Parathyroid adenoma (tissue), 2 donors: ENCODE data around the gene TMEM98.
"Not testable (repeated sequence)": the region's sequence is repeated elsewhere in the genome, so short reads cannot be mapped to it uniquely, and the experiment has no call there.

ENCODE experiments used
- H2AFZ ChIP-seq: fragments of 300-600 bp; sonication (generic); one replicate; pipeline ENCODE4 v1.7.0; 2017; ENCODE audit warnings: antibody characterized with exemption, mild to moderate bottlenecking
- H3K27ac ChIP-seq: fragments of 300-600 bp; sonication (generic); one replicate; pipeline ENCODE4 v1.7.0; 2017
- H3K27me3 ChIP-seq: fragments of 300-600 bp; sonication (generic); one replicate; pipeline ENCODE4 v1.7.0; 2017; ENCODE audit warnings: low read length; ENCODE audit not compliant: control insufficient read depth, insufficient read depth
- H3K36me3 ChIP-seq: fragments of 300-600 bp; sonication (generic); one replicate; pipeline ENCODE4 v1.7.0; 2017; ENCODE audit warnings: low read length; ENCODE audit not compliant: control insufficient read depth, insufficient read depth
- H3K4me1 ChIP-seq: fragments of 300-600 bp; sonication (generic); one replicate; pipeline ENCODE4 v1.7.0; 2017; ENCODE audit warnings: control low read depth
- H3K4me2 ChIP-seq: fragments of 300-600 bp; sonication (generic); one replicate; pipeline ENCODE4 v1.7.0; 2017; ENCODE audit warnings: low read length
- H3K4me3 ChIP-seq: fragments of 300-600 bp; sonication (generic); one replicate; pipeline ENCODE4 v1.7.0; 2017; ENCODE audit warnings: low read depth, low read length
- H3K79me2 ChIP-seq: fragments of 300-600 bp; sonication (generic); one replicate; pipeline ENCODE4 v1.7.0; 2017; ENCODE audit warnings: control low read depth
- H3K9ac ChIP-seq: fragments of 300-600 bp; sonication (generic); one replicate; pipeline ENCODE4 v1.7.0; 2017; ENCODE audit warnings: mild to moderate bottlenecking
- H3K9me3 ChIP-seq: fragments of 300-600 bp; sonication (generic); one replicate; pipeline ENCODE4 v1.7.0; 2017; ENCODE audit warnings: low read length; ENCODE audit not compliant: control insufficient read depth
- CTCF ChIP-seq: fragments of 300-600 bp; sonication (generic); IDR thresholded peaks from one replicate; pipeline ENCODE4 v1.7.0; 2017; ENCODE audit warnings: antibody characterized with exemption, mild to moderate bottlenecking
- donor health status: primary hyperparathyroidism.

The TMEM98 gene

GRCh38 chr17:32882029-32882428 lies 45.9 kb upstream of the TMEM98 start:
- Histone ChIP-seq H3K27ac (no peak overlapping the region), H3K4me1 (no peaks in the 10 kb centered on the region), H3K4me3 (no peak overlapping the region), H3K9me3 (no peaks in the 10 kb centered on the region), H2AFZ (no peak overlapping the region), H3K4me2 (no peak overlapping the region), H3K27me3 (no peaks in the 10 kb centered on the region), H3K36me3 (no peaks in the 10 kb centered on the region), H3K9ac (no peak overlapping the region), H3K79me2 (no peaks in the 10 kb centered on the region)
- TF ChIP-seq CTCF, result no peak

DNA sequence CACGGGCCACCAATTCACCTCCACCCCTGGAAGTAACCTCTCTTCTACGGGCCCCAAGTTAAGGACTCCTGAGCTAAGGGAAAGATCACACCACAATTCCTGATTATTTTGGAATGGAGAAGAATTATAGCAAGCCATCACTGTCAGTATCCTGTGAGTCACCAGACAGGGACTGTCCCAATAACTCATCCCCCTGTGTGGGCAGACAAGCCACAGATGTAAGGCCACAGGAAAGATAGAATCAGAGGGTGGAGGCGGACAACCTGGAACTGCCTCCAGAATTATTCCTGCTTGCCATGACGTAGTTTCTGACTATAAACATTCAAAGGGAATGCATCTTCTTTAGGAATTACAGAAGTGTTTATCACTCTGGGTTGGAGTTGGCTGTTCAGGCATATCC lies 45.2 kb upstream of the TMEM98 start:
- no peak overlapping the region for H3K27ac ChIP-seq
- H3K9me3 ChIP-seq, result no peaks in the 10 kb centered on the region
- no peaks in the 10 kb centered on the region for H3K27me3 ChIP-seq
- H3K79me2 ChIP-seq, result no peaks in the 10 kb centered on the region
- H2AFZ ChIP-seq, result no peak overlapping the region
- TF ChIP-seq CTCF, result no peak
- no peak overlapping the region for H3K4me2 ChIP-seq
- H3K36me3 ChIP-seq, result no peaks in the 10 kb centered on the region
- H3K4me1 ChIP-seq, result no peaks in the 10 kb centered on the region
- no peak overlapping the region for H3K9ac ChIP-seq
- no peak overlapping the region for H3K4me3 ChIP-seq

DNA sequence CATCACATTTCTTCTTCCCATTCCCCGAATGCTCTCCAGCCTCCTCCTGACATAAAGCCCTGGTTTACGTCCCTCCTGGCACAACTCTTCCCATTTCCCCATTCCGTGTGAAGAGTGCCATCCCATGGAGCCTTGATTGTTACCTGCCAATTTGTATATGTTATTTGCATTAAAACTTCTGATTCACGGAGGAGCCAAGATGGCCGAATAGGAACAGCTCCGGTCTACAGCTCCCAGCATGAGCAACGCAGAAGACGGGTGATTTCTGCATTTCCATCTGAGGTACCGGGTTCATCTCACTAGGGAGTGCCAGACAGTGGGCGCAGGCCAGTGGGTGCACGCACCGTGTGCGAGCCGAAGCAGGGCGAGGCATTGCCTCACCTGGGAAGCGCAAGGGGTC lies 41.0 kb upstream of the TMEM98 start:
- H3K4me1 ChIP-seq, H3K27me3 ChIP-seq, H3K27ac ChIP-seq, H3K79me2 ChIP-seq, H3K4me3 ChIP-seq, H3K36me3 ChIP-seq, H2AFZ ChIP-seq, H3K9ac ChIP-seq, H3K4me2 ChIP-seq, H3K9me3 ChIP-seq: not testable (repeated sequence)

DNA sequence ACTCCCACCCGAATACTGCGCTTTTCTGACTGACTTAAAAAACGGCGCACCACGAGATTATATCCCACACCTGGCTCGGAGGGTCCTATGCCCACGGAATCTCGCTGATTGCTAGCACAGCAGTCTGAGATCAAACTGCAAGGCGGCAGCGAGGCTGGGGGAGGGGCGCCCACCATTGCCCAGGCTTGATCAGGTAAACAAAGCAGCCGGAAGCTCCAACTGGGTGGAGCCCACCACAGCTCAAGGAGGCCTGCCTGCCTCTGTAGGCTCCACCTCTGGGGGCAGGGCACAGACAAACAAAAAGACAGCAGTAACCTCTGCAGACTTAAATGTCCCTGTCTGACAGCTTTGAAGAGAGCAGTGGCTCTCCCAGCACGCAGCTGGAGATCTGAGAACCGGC lies 40.5 kb upstream of the TMEM98 start:
- H3K9ac ChIP-seq, H3K36me3 ChIP-seq, H3K9me3 ChIP-seq, H3K4me3 ChIP-seq, H3K4me2 ChIP-seq, H2AFZ ChIP-seq, H3K27ac ChIP-seq, H3K27me3 ChIP-seq, H3K4me1 ChIP-seq, H3K79me2 ChIP-seq: not testable (repeated sequence)

- no peak overlapping the region for H2AFZ ChIP-seq
- no peaks in the 10 kb centered on the region for H3K79me2 ChIP-seq
- no peaks in the 10 kb centered on the region for H3K27me3 ChIP-seq
- no peak overlapping the region for H3K4me3 ChIP-seq
- TF ChIP-seq CTCF, result no peak
- no peak overlapping the region for H3K9ac ChIP-seq
- H3K4me2 ChIP-seq, result no peak overlapping the region
- no peaks in the 10 kb centered on the region for H3K36me3 ChIP-seq
- H3K4me1 ChIP-seq, result no peaks in the 10 kb centered on the region
- H3K9me3 ChIP-seq, result no peaks in the 10 kb centered on the region
- H3K27ac ChIP-seq, result no peak overlapping the region
These were observed 33.7 kb upstream of the TMEM98 start for GRCh38 chr17:32894245-32894644.

GRCh38 chr17:32896647-32897258 lies 31.2 kb upstream of the TMEM98 start:
- Histone ChIP-seq H2AFZ (no peak overlapping the region), H3K9me3 (no peaks in the 10 kb centered on the region), H3K27me3 (no peaks in the 10 kb centered on the region), H3K4me3 (no peak overlapping the region), H3K27ac (no peak overlapping the region), H3K4me1 (no peaks in the 10 kb centered on the region), H3K79me2 (no peaks in the 10 kb centered on the region), H3K36me3 (no peaks in the 10 kb centered on the region), H3K4me2 (no peak overlapping the region), H3K9ac (no peak overlapping the region)
- no peak for TF ChIP-seq CTCF
